HepG2 (cell line): Measurements from ENCODE around the gene KAZN.

Source experiments
- CTCF ChIP-seq: sonication (generic); formaldehyde crosslinking; IDR thresholded peaks from 2 replicates; pipeline ENCODE4 v1.5.0; 2020; ENCODE audit warnings: mild to moderate bottlenecking, missing genetic modification reagents, moderate library complexity
- REST ChIP-seq, 2 experiments: IDR thresholded peaks; 2 replicates each; pipeline ENCODE4 v1.6.1; 2011 to 2012; ENCODE audit warnings: low read length in 2 of 2, borderline replicate concordance in 1 of 2, low read depth in 1 of 2, mild to moderate bottlenecking in 1 of 2, moderate library complexity in 1 of 2
- ZNF274 ChIP-seq: sonication (generic); formaldehyde crosslinking; IDR thresholded peaks from 2 replicates; pipeline ENCODE4 v1.5.1; 2020; ENCODE audit warnings: mild to moderate bottlenecking, missing genetic modification reagents
- ZNF382 ChIP-seq: sonication (generic); formaldehyde crosslinking; IDR thresholded peaks from 2 replicates; pipeline ENCODE4 v1.5.0; 2020; ENCODE audit warnings: missing genetic modification reagents, mild to moderate bottlenecking, borderline replicate concordance
- TF ChIP-seq, protein P1 (sequence below), 2 experiments: fragments of 450-650 bp in 1 of 2; sonication (generic) in 1 of 2; formaldehyde crosslinking; IDR thresholded peaks; 2 replicates each; pipeline versions ENCODE4 v1.5.0 to v1.8.0; 2020 to 2022; ENCODE audit warnings: mild to moderate bottlenecking in 1 of 2, missing genetic modification reagents in 1 of 2
- TF ChIP-seq, protein P2 (sequence below): sonication (generic); formaldehyde crosslinking; IDR thresholded peaks from 2 replicates; pipeline ENCODE4 v1.4.0; 2020; ENCODE audit warnings: missing genetic modification reagents

DNA sequence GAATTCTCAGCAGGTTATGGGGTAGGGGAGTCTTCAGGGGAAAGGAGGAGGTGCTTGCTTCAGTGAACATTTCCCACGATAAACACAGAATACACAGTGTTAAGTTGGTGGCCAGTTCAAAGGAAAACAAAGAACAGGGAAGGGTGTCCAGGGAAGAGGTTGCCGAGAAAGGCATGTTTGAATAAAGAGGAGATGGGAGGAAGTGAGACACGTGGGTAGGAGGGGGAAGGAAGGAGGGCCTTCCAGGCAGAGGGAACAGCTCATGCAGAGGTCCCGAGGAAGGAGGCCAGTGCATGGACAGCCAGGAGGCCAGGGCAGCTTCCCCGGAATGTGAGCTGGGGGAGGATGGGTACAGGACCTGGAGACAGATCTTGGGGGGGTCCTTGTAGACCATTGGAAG is 424.7 kb downstream of the KAZN start:
- TF ChIP-seq ZNF274 (CRISPR knock-in tag) (no peak), CTCF (CRISPR knock-in tag) (no peak), REST (IDR thresholded peaks at IDR 0.05; ENCODE audit: borderline replicate concordance in 1 of 2, low read depth in 1 of 2, low read length in 2 of 2) (no peak), ZNF382 (CRISPR knock-in tag) (no peak)
- TF ChIP-seq, protein P1, sequence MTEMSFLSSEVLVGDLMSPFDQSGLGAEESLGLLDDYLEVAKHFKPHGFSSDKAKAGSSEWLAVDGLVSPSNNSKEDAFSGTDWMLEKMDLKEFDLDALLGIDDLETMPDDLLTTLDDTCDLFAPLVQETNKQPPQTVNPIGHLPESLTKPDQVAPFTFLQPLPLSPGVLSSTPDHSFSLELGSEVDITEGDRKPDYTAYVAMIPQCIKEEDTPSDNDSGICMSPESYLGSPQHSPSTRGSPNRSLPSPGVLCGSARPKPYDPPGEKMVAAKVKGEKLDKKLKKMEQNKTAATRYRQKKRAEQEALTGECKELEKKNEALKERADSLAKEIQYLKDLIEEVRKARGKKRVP (CRISPR knock-in tag; IDR thresholded peaks at IDR 0.05) = no peak
- TF ChIP-seq, protein P2, sequence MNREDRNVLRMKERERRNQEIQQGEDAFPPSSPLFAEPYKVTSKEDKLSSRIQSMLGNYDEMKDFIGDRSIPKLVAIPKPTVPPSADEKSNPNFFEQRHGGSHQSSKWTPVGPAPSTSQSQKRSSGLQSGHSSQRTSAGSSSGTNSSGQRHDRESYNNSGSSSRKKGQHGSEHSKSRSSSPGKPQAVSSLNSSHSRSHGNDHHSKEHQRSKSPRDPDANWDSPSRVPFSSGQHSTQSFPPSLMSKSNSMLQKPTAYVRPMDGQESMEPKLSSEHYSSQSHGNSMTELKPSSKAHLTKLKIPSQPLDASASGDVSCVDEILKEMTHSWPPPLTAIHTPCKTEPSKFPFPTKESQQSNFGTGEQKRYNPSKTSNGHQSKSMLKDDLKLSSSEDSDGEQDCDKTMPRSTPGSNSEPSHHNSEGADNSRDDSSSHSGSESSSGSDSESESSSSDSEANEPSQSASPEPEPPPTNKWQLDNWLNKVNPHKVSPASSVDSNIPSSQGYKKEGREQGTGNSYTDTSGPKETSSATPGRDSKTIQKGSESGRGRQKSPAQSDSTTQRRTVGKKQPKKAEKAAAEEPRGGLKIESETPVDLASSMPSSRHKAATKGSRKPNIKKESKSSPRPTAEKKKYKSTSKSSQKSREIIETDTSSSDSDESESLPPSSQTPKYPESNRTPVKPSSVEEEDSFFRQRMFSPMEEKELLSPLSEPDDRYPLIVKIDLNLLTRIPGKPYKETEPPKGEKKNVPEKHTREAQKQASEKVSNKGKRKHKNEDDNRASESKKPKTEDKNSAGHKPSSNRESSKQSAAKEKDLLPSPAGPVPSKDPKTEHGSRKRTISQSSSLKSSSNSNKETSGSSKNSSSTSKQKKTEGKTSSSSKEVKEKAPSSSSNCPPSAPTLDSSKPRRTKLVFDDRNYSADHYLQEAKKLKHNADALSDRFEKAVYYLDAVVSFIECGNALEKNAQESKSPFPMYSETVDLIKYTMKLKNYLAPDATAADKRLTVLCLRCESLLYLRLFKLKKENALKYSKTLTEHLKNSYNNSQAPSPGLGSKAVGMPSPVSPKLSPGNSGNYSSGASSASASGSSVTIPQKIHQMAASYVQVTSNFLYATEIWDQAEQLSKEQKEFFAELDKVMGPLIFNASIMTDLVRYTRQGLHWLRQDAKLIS (CRISPR knock-in tag) = no peak
